Loucy (cell line): ENCODE measurements around the gene RYR2.

ENCODE experiments used
- H2AFZ ChIP-seq: fragments of 200-600 bp; sonication (generic); 2 replicates; pipeline ENCODE4 v1.6.0; 2016; ENCODE audit warnings: antibody characterized with exemption, mild to moderate bottlenecking, low read length, moderate library complexity
- H3F3A ChIP-seq: fragments of 200-600 bp; 2 replicates; pipeline ENCODE4 v1.6.0; 2016; ENCODE audit warnings: antibody characterized with exemption, low read depth, mild to moderate bottlenecking
- H3K27me3 ChIP-seq: fragments of 200-600 bp; sonication (generic); 2 replicates; pipeline ENCODE4 v1.6.1; 2014; ENCODE audit warnings: low read length, mild to moderate bottlenecking; ENCODE audit not compliant: insufficient read depth, poor library complexity, severe bottlenecking
- H3K36me3 ChIP-seq: fragments of 200-600 bp; sonication (generic); 2 replicates; pipeline ENCODE4 v1.6.1; 2016; ENCODE audit warnings: low read length; ENCODE audit not compliant: insufficient read depth
- H3K4me1 ChIP-seq: fragments of 200-600 bp; sonication (generic); 2 replicates; pipeline ENCODE4 v1.5.1; 2014; ENCODE audit warnings: low read length, mild to moderate bottlenecking; ENCODE audit not compliant: insufficient read depth, poor library complexity, severe bottlenecking
- H3K4me2 ChIP-seq: fragments of 200-600 bp; sonication (generic); 2 replicates; pipeline ENCODE4 v1.6.0; 2014; ENCODE audit warnings: antibody characterized with exemption, low read length, low read depth, mild to moderate bottlenecking; ENCODE audit not compliant: poor library complexity, severe bottlenecking
- H3K4me3 ChIP-seq: fragments of 200-600 bp; sonication (generic); 2 replicates; pipeline ENCODE4 v1.5.1; 2014; ENCODE audit warnings: low read length, mild to moderate bottlenecking, mixed read lengths; ENCODE audit not compliant: poor library complexity, severe bottlenecking
- H3K79me2 ChIP-seq: fragments of 200-600 bp; sonication (generic); 2 replicates; pipeline ENCODE4 v1.6.1; 2014; ENCODE audit warnings: low read length; ENCODE audit not compliant: insufficient read depth
- H3K9ac ChIP-seq: fragments of 200-600 bp; sonication (generic); 2 replicates; pipeline ENCODE4 v1.6.0; 2014; ENCODE audit warnings: mild to moderate bottlenecking, low read depth, low read length, moderate library complexity; ENCODE audit not compliant: poor library complexity, severe bottlenecking
- H3K9me2 ChIP-seq: fragments of 200-600 bp; sonication (generic); replicated peaks from 2 replicates; pipeline ENCODE4 v1.6.1; 2016; ENCODE audit warnings: low read depth, low read length, mixed read lengths
- H3K9me3 ChIP-seq: fragments of 200-600 bp; sonication (generic); 2 replicates; pipeline ENCODE4 v1.6.1; 2014; ENCODE audit warnings: mild to moderate bottlenecking, antibody characterized with exemption, low read length, low read depth; ENCODE audit not compliant: insufficient read depth
- H4K20me1 ChIP-seq: fragments of 200-600 bp; sonication (generic); 2 replicates; pipeline ENCODE4 v1.6.0; 2014; ENCODE audit warnings: antibody characterized with exemption, low read length, mild to moderate bottlenecking; ENCODE audit not compliant: insufficient read depth, poor library complexity, severe bottlenecking
- CTCF ChIP-seq: fragments of 200-600 bp; sonication (generic); conservative IDR thresholded peaks from 2 replicates; pipeline ENCODE4 v1.5.1; 2014; ENCODE audit warnings: mild to moderate bottlenecking, antibody characterized with exemption, low read length
- EZH2phosphoT487 ChIP-seq: fragments of 200-600 bp; IDR thresholded peaks from 2 replicates; pipeline ENCODE4 v1.6.1; 2018; ENCODE audit warnings: antibody characterized with exemption, mild to moderate bottlenecking, moderate library complexity, borderline replicate concordance

RYR2 gene

GRCh38 chr1:237279629-237280028, 237.6 kb downstream of the RYR2 start:
- Histone ChIP-seq H3K4me3 (no peak overlapping the region), H3K4me2 (no peak overlapping the region)

GRCh38 chr1:237281481-237281880, 239.5 kb downstream of the RYR2 start:
- Histone ChIP-seq H4K20me1 (no peaks in the 10 kb centered on the region), H3F3A (no peaks in the 10 kb centered on the region), H3K9me2 (no peaks in the 10 kb centered on the region), H3K4me1 (no peaks in the 10 kb centered on the region), H3K4me2 (no peak overlapping the region), H3K36me3 (no peaks in the 10 kb centered on the region), H3K4me3 (no peak overlapping the region), H3K9me3 (no peaks in the 10 kb centered on the region), H3K27me3 (no peaks in the 10 kb centered on the region), H3K79me2 (no peaks in the 10 kb centered on the region), H2AFZ (no peak overlapping the region), H3K9ac (no peak overlapping the region)
- TF ChIP-seq CTCF = no peak
- TF ChIP-seq EZH2phosphoT487 = no peak

More at GRCh38 chr1:237279629-237280028, 237.6 kb downstream of the RYR2 start:
- H3K36me3 ChIP-seq = no peaks in the 10 kb centered on the region
- H3K27me3 ChIP-seq = no peaks in the 10 kb centered on the region
- H3K4me1 ChIP-seq = no peaks in the 10 kb centered on the region
- H3K9me2 ChIP-seq = no peaks in the 10 kb centered on the region
- H3K9me3 ChIP-seq = no peaks in the 10 kb centered on the region
- no peak overlapping the region for H3K9ac ChIP-seq
- TF ChIP-seq CTCF (no peak), EZH2phosphoT487 (no peak)
- no peaks in the 10 kb centered on the region for H3F3A ChIP-seq
- H4K20me1 ChIP-seq = no peaks in the 10 kb centered on the region
- no peak overlapping the region for H2AFZ ChIP-seq
- H3K79me2 ChIP-seq = no peaks in the 10 kb centered on the region

GRCh38 chr1:237282208-237282783, 240.3 kb downstream of the RYR2 start:
- no peaks in the 10 kb centered on the region for H3K27me3 ChIP-seq
- H3K9me2 ChIP-seq = no peaks in the 10 kb centered on the region
- TF ChIP-seq CTCF = no peak
- no peak for TF ChIP-seq EZH2phosphoT487

More at GRCh38 chr1:237282208-237282783, 240.3 kb downstream of the RYR2 start:
- Histone ChIP-seq H3K79me2 (no peaks in the 10 kb centered on the region), H3K36me3 (no peaks in the 10 kb centered on the region), H3K4me1 (no peaks in the 10 kb centered on the region), H3K4me3 (no peak overlapping the region), H4K20me1 (no peaks in the 10 kb centered on the region), H2AFZ (no peak overlapping the region), H3K9ac (no peak overlapping the region), H3K4me2 (no peak overlapping the region), H3K9me3 (no peaks in the 10 kb centered on the region), H3F3A (no peaks in the 10 kb centered on the region)
